K562 (cell line): ENCODE measurements around the gene MBOAT7. TPM values are rescaled to one million over a fixed set of nuclear protein-coding genes. Genes with fewer than 3 reads are reported as not detected.

Source experiments
- ATAC-seq: fragments of 200-7000 bp; cut with Tn5 transposase; 3 replicates; pipeline ENCODE4 v1.9.1; 2020; ENCODE audit warnings: moderate library complexity
- BruUV-seq: library from RNA; stranded (reverse); fragments of 400-500 nt; replicated peaks from 2 replicates; lab custom pipeline; 2021; lab: Mats Ljungman, UMichigan
- CTCF ChIA-PET: fragments of 300-600 bp; formaldehyde crosslinking; extraction: SDS; loops from one replicate; lab custom pipeline; 2021; ENCODE audit warnings: low intra/inter-chr PET ratio; lab: Yijun Ruan, JAX
- POLR2A ChIA-PET: fragments of 300-600, 350-650 bp; sonication (Branson Sonifier 250); formaldehyde crosslinking; extraction: SDS; loops from one replicate; lab custom pipeline; 2021; ENCODE audit warnings: antibody characterized with exemption, inconsistent platforms; lab: Yijun Ruan, JAX
- DNase-seq, 4 experiments: peaks; one replicate each; pipeline versions ENCODE4 v3.0.0 to v3.0.0-alpha.2; 2011 to 2018; ENCODE audit warnings: low spot score in 3 of 4, mixed read lengths in 3 of 4; ENCODE audit errors: extremely low read depth in 1 of 4
- FAIRE-seq: peaks from 2 replicates; lab custom pipeline; 2011; peaks lifted over from hg19 to GRCh38; lab: Jason Lieb, UNC
- H2AFZ ChIP-seq: 2 replicates; pipeline ENCODE4 v1.6.0; 2011; ENCODE audit warnings: low read depth, low read length, control low read depth, inconsistent platforms
- H3K27ac ChIP-seq: fragments of 200-600 bp; 3 replicates; pipeline ENCODE4 v1.8.0; 2011; ENCODE audit warnings: low read depth, mild to moderate bottlenecking, control low read depth, inconsistent platforms, low read length, moderate library complexity, mixed read lengths; ENCODE audit errors: extremely low read depth
- H3K27me3 ChIP-seq, 2 experiments: fragments of 300-600 bp in 1 of 2; 2 replicates in 1 of 2; 3 replicates in 1 of 2; pipeline versions ENCODE4 v1.6.0 to v1.8.0; 2011; ENCODE audit warnings: inconsistent platforms in 2 of 2, low read length in 2 of 2, mild to moderate bottlenecking in 1 of 2, mixed read lengths in 1 of 2, moderate library complexity in 1 of 2; ENCODE audit not compliant: control insufficient read depth in 2 of 2, insufficient read depth in 2 of 2
- H3K36me3 ChIP-seq: fragments of 300-600 bp; 3 replicates; pipeline ENCODE4 v1.8.0; 2011; ENCODE audit warnings: mild to moderate bottlenecking, low read length, inconsistent platforms; ENCODE audit not compliant: control insufficient read depth, insufficient read depth
- H3K4me1 ChIP-seq, 2 experiments: fragments of 200-600 bp in 1 of 2; replicated peaks in 1 of 2; 2 replicates in 1 of 2; 3 replicates in 1 of 2; pipeline versions ENCODE4 v1.5.1 to v1.8.0; 2011; ENCODE audit warnings: inconsistent platforms in 2 of 2, low read length in 2 of 2, mild to moderate bottlenecking in 1 of 2, mixed read lengths in 1 of 2, moderate library complexity in 1 of 2; ENCODE audit not compliant: control insufficient read depth in 2 of 2, insufficient read depth in 2 of 2
- H3K4me2 ChIP-seq: 2 replicates; pipeline ENCODE4 v1.6.1; 2011; ENCODE audit warnings: low read length, control low read depth, inconsistent platforms, mixed read lengths; ENCODE audit not compliant: insufficient read depth
- H3K4me3 ChIP-seq: fragments of 200-600 bp; sonication (generic), shearing (Covaris generic); 2 replicates; pipeline ENCODE4 v1.5.1; 2016; ENCODE audit warnings: control low read depth, inconsistent platforms
- H3K79me2 ChIP-seq: fragments of 200-600 bp; 3 replicates; pipeline ENCODE4 v1.8.0; 2011; ENCODE audit warnings: low read length, inconsistent platforms; ENCODE audit not compliant: control insufficient read depth, insufficient read depth
- H3K9ac ChIP-seq, 2 experiments: 2 replicates each; pipeline versions ENCODE4 v1.6.0 to v1.6.1; 2011; ENCODE audit warnings: low read depth in 2 of 2, low read length in 2 of 2, control low read depth in 1 of 2, inconsistent platforms in 1 of 2, mild to moderate bottlenecking in 1 of 2, mixed read lengths in 1 of 2; ENCODE audit not compliant: insufficient read depth in 1 of 2
- H3K9me1 ChIP-seq: one replicate; pipeline ENCODE4 v1.6.0; 2011; ENCODE audit warnings: inconsistent platforms, mild to moderate bottlenecking, low read length, moderate library complexity; ENCODE audit not compliant: control insufficient read depth, insufficient read depth
- H3K9me3 ChIP-seq: replicated peaks from 2 replicates; pipeline ENCODE4 v1.5.1; 2011; ENCODE audit warnings: low read depth, low read length, inconsistent platforms; ENCODE audit not compliant: control insufficient read depth, insufficient read depth
- H4K20me1 ChIP-seq: replicated peaks from 2 replicates; pipeline ENCODE4 v1.6.1; 2011; ENCODE audit warnings: low read length, inconsistent platforms, mixed read lengths; ENCODE audit not compliant: control insufficient read depth, insufficient read depth
- CHAMP1 ChIP-seq: fragments of 450-650 bp; IDR thresholded peaks from 2 replicates; pipeline ENCODE4 v1.6.1; 2016; ENCODE audit warnings: mild to moderate bottlenecking
- HMG20A ChIP-seq: fragments of 450-650 bp; formaldehyde crosslinking; conservative IDR thresholded peaks from 2 replicates; pipeline ENCODE4 v1.4.0; 2020; ENCODE audit warnings: mild to moderate bottlenecking, mixed read lengths
- IRF2 ChIP-seq: sonication (generic); formaldehyde crosslinking; IDR thresholded peaks from 2 replicates; pipeline ENCODE4 v1.8.1; 2022; ENCODE audit warnings: mild to moderate bottlenecking, missing genetic modification reagents
- RREB1 ChIP-seq: fragments of 250-450 bp; sonication (Bioruptor Pico); IDR thresholded peaks from 2 replicates; pipeline ENCODE4 v1.4.0; 2020
- TAF1 ChIP-seq: IDR thresholded peaks from 2 replicates; pipeline ENCODE4 v1.6.1; 2011; ENCODE audit warnings: mild to moderate bottlenecking, low read length, moderate library complexity; ENCODE audit not compliant: insufficient read depth, control insufficient read depth, severe bottlenecking; ENCODE audit errors: extremely low read depth
- THAP12 ChIP-seq: fragments of 250-450 bp; sonication (Bioruptor Pico); IDR thresholded peaks from 2 replicates; pipeline ENCODE4 v1.9.0; 2021; ENCODE audit warnings: mild to moderate bottlenecking, inconsistent platforms
- ZBTB33 ChIP-seq: sonication (generic); formaldehyde crosslinking; IDR thresholded peaks from 2 replicates; pipeline ENCODE4 v1.8.1; 2023; ENCODE audit warnings: mild to moderate bottlenecking, missing genetic modification reagents
- WGBS: fragments of 100-300 bp; shearing (Covaris generic); methylation state at CpG from one replicate; pipeline ENCODE4 v1.1.6; 2016; ENCODE audit warnings: low coverage, mixed read lengths; ENCODE audit not compliant: insufficient coverage; ENCODE audit errors: missing lambda C conversion rate; 5-methylcytosine and 5-hydroxymethylcytosine counted together
- in situ Hi-C: fragments of 300-500 bp; cut with MboI; formaldehyde crosslinking; loops from 4 replicates; pipeline ENCODE4 v1.15.0; 2018; ENCODE audit warnings: inconsistent platforms, mixed read lengths
- intact Hi-C: fragments of 100-400 bp; cut with micrococcal nuclease; formaldehyde crosslinking; loops from 2 replicates; pipeline ENCODE4 v1.14.2; 2022
- polyA plus RNA-seq, 8 experiments: library from polyadenylated mRNA; depleted of rRNA in 4 of 8; stranded (reverse) in 5 of 8; unstranded in 3 of 8; fragments of >200 nt; fragmentation: Nextera tagmentation in 2 of 8; fragmentation: Illumina TruSeq in 1 of 8; extraction: Ambion mirVana in 2 of 8; extraction: Trizol in 1 of 8; gene quantifications; 2 replicates each; pipeline versions ENCODE4 v1.2.1 to v1.2.3, GENCODE V29; 2011 to 2014; ENCODE audit warnings: inconsistent platforms in 1 of 8, missing spikeins in 1 of 8
- total RNA-seq, 7 experiments: library from RNA; depleted of rRNA in 6 of 7; stranded (reverse); fragments of >200 nt in 6 of 7; fragmentation: Illumina TruSeq in 2 of 7; extraction: Trizol in 2 of 7; gene quantifications; 2 replicates each; pipeline versions ENCODE4 v1.2.1 to v1.2.3, GENCODE V29; 2011 to 2021; ENCODE audit warnings: low replicate concordance in 1 of 7

Gene MBOAT7
- total and polyA plus RNA-seq, 9 of the 15 experiments (the other 6 are each of a cell fraction or from before 2014, with no cell fraction given): 1.4 to 153 (median 56.1) TPM

- in situ Hi-C loops: no loop called here
- no peak overlapping the region for H2AFZ ChIP-seq
- CTCF ChIA-PET: no interaction called here
- no TSS peak for BruUV-seq
- H3K27me3 ChIP-seq: no peaks in the 10 kb centered on the region
- no peak overlapping the region for H3K4me2 ChIP-seq
- no peak for FAIRE-seq
- ATAC-seq: no peak
- H3K4me1 ChIP-seq: peaks cover 10 to 25% of the 10 kb centered on the region in 2 experiments; a peak in 4 of 5 replicates
- DNase-seq: no peak
- H3K4me3 ChIP-seq: no peak overlapping the region
- POLR2A ChIA-PET: interaction anchor here (1.4 kb wide), 1 partner anchor 16 kb away, joined by 3 read pairs; no protein-coding TSS in a partner anchor
- no peak overlapping the region for H3K9ac ChIP-seq
- H3K9me1 ChIP-seq: peaks cover 16% of the 10 kb centered on the region
- intact Hi-C loops: no loop called here
- 89% methylated on average over 7 of the region's 7 CpGs for WGBS
- peaks cover 52% of the 10 kb centered on the region for H3K79me2 ChIP-seq
- no peaks in the 10 kb centered on the region for H3K9me3 ChIP-seq
- H3K27ac ChIP-seq: no peak overlapping the region
- H3K36me3 ChIP-seq: peaks cover 86% of the 10 kb centered on the region
- peaks cover 26% of the 10 kb centered on the region for H4K20me1 ChIP-seq
- TF ChIP-seq THAP12 (CRISPR knock-in tag) (no peak), ZBTB33 (CRISPR knock-in tag) (no peak), CHAMP1 (no peak), TAF1 (no peak), IRF2 (CRISPR knock-in tag) (no peak), RREB1 (CRISPR knock-in tag) (no peak), HMG20A (no peak)
These were observed 47.1 kb downstream of the MBOAT7 start for GRCh38 chr19:54142166-54142780.
